Keratinocyte (primary cell): ENCODE measurements around the gene DIO3. TPM values are rescaled to one million over a fixed set of nuclear protein-coding genes. Genes with fewer than 3 reads are reported as not detected.

Experiments
- DNase-seq: peaks from one replicate; pipeline ENCODE4 v3.0.0-alpha.2; 2011; ENCODE audit warnings: low read depth, missing footprints, low spot score
- FAIRE-seq: peaks from 2 replicates; lab custom pipeline; 2011; peaks lifted over from hg19 to GRCh38; lab: Jason Lieb, UNC
- H2AFZ ChIP-seq: 2 replicates; pipeline ENCODE4 v1.6.0; 2012; ENCODE audit warnings: low read length, control low read depth, inconsistent platforms; ENCODE audit not compliant: control insufficient read depth
- H3K27ac ChIP-seq: 2 replicates; pipeline ENCODE4 v1.5.1; 2011; ENCODE audit warnings: low read length; ENCODE audit not compliant: control insufficient read depth, insufficient read depth
- H3K27me3 ChIP-seq: 3 replicates; pipeline ENCODE4 v1.6.0; 2011; ENCODE audit warnings: low read length; ENCODE audit not compliant: control insufficient read depth, insufficient read depth; ENCODE audit errors: extremely low read depth
- H3K36me3 ChIP-seq, 2 experiments: 2 replicates in 1 of 2; 3 replicates in 1 of 2; pipeline ENCODE4 v1.5.1; 2011; ENCODE audit warnings: low read length in 2 of 2, mild to moderate bottlenecking in 1 of 2; ENCODE audit not compliant: control insufficient read depth in 2 of 2, insufficient read depth in 2 of 2; ENCODE audit errors: extremely low read depth in 1 of 2
- H3K4me1 ChIP-seq: 3 replicates; pipeline ENCODE4 v1.5.1; 2011; ENCODE audit warnings: low read length; ENCODE audit not compliant: control insufficient read depth, insufficient read depth; ENCODE audit errors: extremely low read depth
- H3K4me2 ChIP-seq: 3 replicates; pipeline ENCODE4 v1.6.0; 2011; ENCODE audit warnings: low read depth, low read length; ENCODE audit not compliant: control insufficient read depth, insufficient read depth; ENCODE audit errors: extremely low read depth
- H3K4me3 ChIP-seq, 3 experiments: fragments of 200-600 bp in 1 of 3; sonication (generic) in 1 of 3; 2 replicates in 2 of 3; 3 replicates in 1 of 3; pipeline ENCODE4 v1.5.1; 2011 to 2016; ENCODE audit warnings: low read length in 3 of 3, mild to moderate bottlenecking in 3 of 3, control low read depth in 2 of 3, inconsistent platforms in 1 of 3, low read depth in 1 of 3, mixed read lengths in 1 of 3, mixed run types in 1 of 3, moderate library complexity in 1 of 3; ENCODE audit not compliant: control insufficient read depth in 2 of 3, insufficient read depth in 2 of 3; ENCODE audit errors: extremely low read depth in 1 of 3
- H3K79me2 ChIP-seq: 2 replicates; pipeline ENCODE4 v1.6.0; 2012; ENCODE audit warnings: low read length; ENCODE audit not compliant: control insufficient read depth, insufficient read depth
- H3K9ac ChIP-seq: 3 replicates; pipeline ENCODE4 v1.6.0; 2011; ENCODE audit warnings: low read length; ENCODE audit not compliant: control insufficient read depth, insufficient read depth; ENCODE audit errors: extremely low read depth
- H3K9me1 ChIP-seq: 3 replicates; pipeline ENCODE4 v1.6.0; 2011; ENCODE audit warnings: low read length; ENCODE audit not compliant: control insufficient read depth, insufficient read depth; ENCODE audit errors: extremely low read depth
- H3K9me3 ChIP-seq: 2 replicates; pipeline ENCODE4 v1.5.1; 2012; ENCODE audit warnings: low read depth, low read length; ENCODE audit not compliant: control insufficient read depth
- H4K20me1 ChIP-seq: 3 replicates; pipeline ENCODE4 v1.6.0; 2011; ENCODE audit warnings: low read length; ENCODE audit not compliant: control insufficient read depth, insufficient read depth; ENCODE audit errors: extremely low read depth
- CTCF ChIP-seq, 3 experiments: IDR thresholded peaks in 1 of 3; conservative IDR thresholded peaks in 1 of 3; optimal IDR thresholded peaks in 1 of 3; 2 replicates in 2 of 3; 3 replicates in 1 of 3; pipeline versions ENCODE3 to v1.5.1; 2011; ENCODE audit warnings: low read length in 3 of 3, mild to moderate bottlenecking in 3 of 3, moderate library complexity in 2 of 3, control low read depth in 1 of 3, inconsistent platforms in 1 of 3; ENCODE audit not compliant: insufficient read depth in 2 of 3; ENCODE audit errors: extremely low read depth in 1 of 3
- EZH2 ChIP-seq: IDR thresholded peaks from one replicate; pipeline ENCODE4 v1.6.1; 2012; ENCODE audit warnings: inconsistent platforms, mild to moderate bottlenecking, low read length, moderate library complexity
- dilution Hi-C: fragments of 300-500 bp; cut with MboI; formaldehyde crosslinking; loops from one replicate; pipeline ENCODE4 v1.7.0; 2020; ENCODE audit warnings: low sequenced_read_pairs; ENCODE audit not compliant: extremely low pct_ligation_motif_present
- polyA plus RNA-seq, 5 experiments: library from polyadenylated mRNA; depleted of rRNA in 3 of 5; stranded (reverse) in 3 of 5; stranded (forward) in 1 of 5; unstranded in 1 of 5; fragments of >200 nt; gene quantifications; 1 replicate in 1 of 5; 2 replicates in 3 of 5; 3 replicates in 1 of 5; pipeline versions ENCODE4 v1.2.1 to v1.2.3, GENCODE V29; 2011 to 2012; ENCODE audit warnings: missing spikeins in 2 of 5, low read depth in 1 of 5, low replicate concordance in 1 of 5

DIO3 gene
- polyA plus RNA-seq, 1 donor (not counting 4 experiments of a cell fraction or from before 2014, with no cell fraction given): not detected

GRCh38 chr14:101543814-101544213, 17.5 kb upstream of the DIO3 start:
- Histone ChIP-seq H3K36me3 (no peaks in the 10 kb centered on the region), H3K9me3 (peaks cover 3% of the 10 kb centered on the region), H4K20me1 (no peaks in the 10 kb centered on the region), H3K4me2 (no peak overlapping the region), H2AFZ (no peak overlapping the region), H3K27me3 (no peaks in the 10 kb centered on the region), H3K9me1 (no peaks in the 10 kb centered on the region), H3K4me1 (no peaks in the 10 kb centered on the region), H3K4me3 (no peak overlapping the region), H3K9ac (no peak overlapping the region), H3K27ac (no peak overlapping the region), H3K79me2 (no peaks in the 10 kb centered on the region)
- TF ChIP-seq EZH2: no peak
- no peak for TF ChIP-seq CTCF (optimal IDR thresholded peaks at IDR 0.05 in 1 of 3, IDR thresholded peaks at IDR 0.05 in 1 of 3, conservative IDR thresholded peaks at IDR 0.05 in 1 of 3; ENCODE audit: extremely low read depth in 1 of 3, insufficient read depth in 2 of 3, low read length in 3 of 3)
- DNase-seq (no peak), FAIRE-seq (no peak)
- dilution Hi-C loops: no loop called here

- H3K4me2 ChIP-seq: no peak overlapping the region
- H2AFZ ChIP-seq: no peak overlapping the region
- H3K9me1 ChIP-seq: no peaks in the 10 kb centered on the region
- H3K9me3 ChIP-seq: peaks cover 3% of the 10 kb centered on the region
- no peak overlapping the region for H3K4me3 ChIP-seq
- no peaks in the 10 kb centered on the region for H3K4me1 ChIP-seq
- no peak overlapping the region for H3K27ac ChIP-seq
- no peaks in the 10 kb centered on the region for H3K36me3 ChIP-seq
- no peak overlapping the region for H3K9ac ChIP-seq
- no peaks in the 10 kb centered on the region for H3K27me3 ChIP-seq
- no peaks in the 10 kb centered on the region for H3K79me2 ChIP-seq
- DNase-seq: no peak
- TF ChIP-seq EZH2 (no peak), CTCF (optimal IDR thresholded peaks at IDR 0.05 in 1 of 3, IDR thresholded peaks at IDR 0.05 in 1 of 3, conservative IDR thresholded peaks at IDR 0.05 in 1 of 3; ENCODE audit: extremely low read depth in 1 of 3, insufficient read depth in 2 of 3, low read length in 3 of 3) (no peak)
- dilution Hi-C loops: no loop called here
- H4K20me1 ChIP-seq: no peaks in the 10 kb centered on the region
- FAIRE-seq: no peak
Observed at GRCh38 chr14:101544550-101544949, 16.7 kb upstream of the DIO3 start.
